ENCODE measurements around the gene BZW2.
"Not testable (repeated sequence)": the region's sequence is repeated elsewhere in the genome, so short reads cannot be mapped to it uniquely, and the experiment has no call there.

The BZW2 gene

GRCh38 chr7:16659854-16660497 lies 14.0 kb downstream of the BZW2 start:
- H3K4me3 ChIP-seq (ENCODE audit: low read length); H3K36me3 ChIP-seq (ENCODE audit: control insufficient read depth, insufficient read depth, low read length, severe bottlenecking); H3K27me3 ChIP-seq (replicated peaks; ENCODE audit: control insufficient read depth, insufficient read depth, low read length); H3K9ac ChIP-seq (ENCODE audit: low read length); H3K9me3 ChIP-seq (ENCODE audit: control insufficient read depth, low read length); DNase-seq (ENCODE audit: low read depth): not testable (repeated sequence)
- H3K4me1 ChIP-seq (ENCODE audit: control insufficient read depth, insufficient read depth, low read length): peaks cover 32% of the 10 kb centered on the region

DNA sequence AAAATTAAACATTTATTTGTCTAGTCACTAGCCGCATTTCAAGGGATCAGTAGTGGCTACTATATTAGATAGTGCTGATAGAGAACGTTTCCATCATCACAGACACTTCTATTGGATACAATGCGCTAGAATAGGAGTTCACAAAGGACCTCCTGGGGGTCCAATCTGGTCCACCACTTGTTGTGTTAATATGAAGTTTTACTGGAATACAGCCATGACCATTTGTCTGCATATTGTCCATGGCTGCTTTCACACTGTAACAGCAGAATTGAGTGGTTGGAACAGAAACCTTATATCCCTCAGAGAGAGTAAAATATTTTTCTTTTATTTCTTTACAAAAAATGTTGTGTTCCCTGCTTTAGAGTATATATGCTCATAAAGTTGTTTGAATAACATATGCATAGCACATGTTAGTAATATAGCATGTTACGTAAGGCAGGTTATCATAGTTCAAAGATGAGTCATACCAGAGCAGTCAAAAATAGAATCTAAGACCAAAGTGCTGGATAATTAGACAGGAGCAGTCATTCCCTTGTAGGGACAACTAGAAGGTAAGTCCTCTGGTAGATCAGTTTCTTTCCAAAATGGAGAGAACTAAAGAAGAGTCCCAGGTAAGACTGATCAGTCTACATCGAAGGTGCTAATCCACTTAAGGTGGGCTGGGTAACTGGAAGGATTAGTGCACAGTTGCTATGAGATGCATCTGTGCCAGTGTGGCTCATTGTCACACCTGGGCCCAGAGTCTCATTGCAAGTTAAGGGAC lies 14.9 kb downstream of the BZW2 start:
- H3K9me3 ChIP-seq (ENCODE audit: control insufficient read depth, low read length): no peaks in the 10 kb centered on the region
- no peak for DNase-seq (ENCODE audit: low read depth)
- H3K9ac ChIP-seq (ENCODE audit: low read length): no peak overlapping the region
- H3K4me3 ChIP-seq (ENCODE audit: low read length): no peak overlapping the region
- no peaks in the 10 kb centered on the region for H3K36me3 ChIP-seq (ENCODE audit: control insufficient read depth, insufficient read depth, low read length, severe bottlenecking)
- peaks cover 32% of the 10 kb centered on the region for H3K4me1 ChIP-seq (ENCODE audit: control insufficient read depth, insufficient read depth, low read length)
- H3K27me3 ChIP-seq (replicated peaks; ENCODE audit: control insufficient read depth, insufficient read depth, low read length): no peaks in the 10 kb centered on the region

DNA sequence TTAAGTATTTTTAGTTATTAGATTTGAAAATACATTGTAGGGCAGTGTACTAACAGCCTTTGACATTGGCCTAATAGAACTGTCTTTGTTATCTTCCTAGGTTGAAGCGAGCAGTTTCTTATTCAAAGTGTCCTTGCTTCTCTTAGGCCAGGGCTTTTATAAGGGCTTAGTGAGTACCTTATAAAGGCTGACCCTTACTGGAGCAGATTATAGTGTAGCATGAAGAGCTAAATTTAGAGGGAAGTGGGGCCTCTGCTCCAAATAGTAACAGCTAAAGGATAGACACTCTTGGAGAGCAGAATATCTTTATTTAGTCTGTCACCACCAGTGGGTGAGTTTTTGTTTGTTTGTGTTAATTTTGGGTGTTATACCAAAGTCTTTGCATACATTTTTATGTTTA lies 15.9 kb downstream of the BZW2 start:
- no peak overlapping the region for H3K9ac ChIP-seq (ENCODE audit: low read length)
- peaks cover 32% of the 10 kb centered on the region for H3K4me1 ChIP-seq (ENCODE audit: control insufficient read depth, insufficient read depth, low read length)
- no peak overlapping the region for H3K4me3 ChIP-seq (ENCODE audit: low read length)
- H3K36me3 ChIP-seq (ENCODE audit: control insufficient read depth, insufficient read depth, low read length, severe bottlenecking): no peaks in the 10 kb centered on the region
- H3K9me3 ChIP-seq (ENCODE audit: control insufficient read depth, low read length): no peaks in the 10 kb centered on the region
- H3K27me3 ChIP-seq (replicated peaks; ENCODE audit: control insufficient read depth, insufficient read depth, low read length): no peaks in the 10 kb centered on the region
- no peak for DNase-seq (ENCODE audit: low read depth)

DNA sequence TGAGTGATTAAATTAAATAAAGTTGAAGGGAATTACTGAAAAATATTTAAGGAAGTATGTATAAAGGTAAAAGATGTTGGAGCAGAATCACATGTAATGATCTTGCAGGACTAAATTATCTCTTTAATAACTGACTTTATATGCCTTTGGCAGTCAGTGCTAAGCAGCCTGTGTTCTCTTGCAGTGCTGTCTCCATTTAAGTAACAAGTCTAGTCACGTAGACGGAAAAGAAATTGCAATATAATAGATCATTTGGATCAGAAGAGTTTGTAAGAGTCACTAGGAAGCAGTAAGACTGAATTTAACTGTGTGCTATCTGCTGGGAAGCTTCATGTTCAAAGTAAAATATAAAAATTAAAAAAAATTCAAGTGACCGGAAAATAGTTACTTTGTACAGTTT lies 21.4 kb downstream of the BZW2 start:
- Histone ChIP-seq H3K4me3 (ENCODE audit: low read length) (peak overlapping the region; percentile 62), H3K36me3 (ENCODE audit: control insufficient read depth, insufficient read depth, low read length, severe bottlenecking) (no peaks in the 10 kb centered on the region), H3K9me3 (ENCODE audit: control insufficient read depth, low read length) (no peaks in the 10 kb centered on the region), H3K27me3 (replicated peaks; ENCODE audit: control insufficient read depth, insufficient read depth, low read length) (no peaks in the 10 kb centered on the region), H3K4me1 (ENCODE audit: control insufficient read depth, insufficient read depth, low read length) (peaks cover 55% of the 10 kb centered on the region), H3K9ac (ENCODE audit: low read length) (peak overlapping the region; percentile 79)
- no peak for DNase-seq (ENCODE audit: low read depth)

DNA sequence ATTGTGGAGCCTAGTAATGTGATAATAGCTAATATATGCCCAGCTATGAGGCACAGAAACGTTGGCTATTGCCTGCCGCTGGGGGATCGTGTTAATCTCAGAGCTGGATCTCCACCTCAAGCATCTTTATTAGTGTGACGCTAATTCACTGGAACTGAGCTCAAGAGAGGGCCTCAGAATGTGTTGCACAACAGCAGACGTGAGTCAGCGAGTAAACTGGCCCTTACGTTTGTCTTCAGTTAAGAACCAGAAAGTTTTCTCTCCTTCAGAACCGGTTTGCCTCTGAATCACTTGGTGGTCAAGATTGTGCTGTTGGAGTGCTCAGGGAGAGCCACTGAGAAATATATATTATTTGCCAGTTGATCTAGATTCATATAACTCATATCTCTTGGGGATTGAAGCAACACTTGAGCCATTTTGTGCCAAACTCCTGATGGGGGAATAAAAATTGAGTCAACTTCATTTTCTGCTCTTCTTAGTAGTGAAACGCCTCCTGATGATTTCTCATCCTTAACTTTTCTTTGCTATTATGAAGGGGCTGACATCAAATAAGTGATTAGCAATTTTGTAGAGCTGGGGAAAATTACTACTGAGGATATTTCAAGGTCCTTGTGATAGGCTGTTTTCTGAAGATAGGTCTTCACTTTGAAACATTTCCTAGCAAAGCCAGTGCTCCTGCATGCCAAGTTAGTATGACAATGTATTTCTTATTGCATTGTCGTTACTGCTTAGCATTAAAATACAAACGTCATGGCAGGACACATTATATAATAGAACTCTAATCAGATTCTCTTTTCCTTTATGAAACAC lies 22.3 kb downstream of the BZW2 start:
- Histone ChIP-seq H3K4me3 (ENCODE audit: low read length) (peak overlapping the region; percentile 62), H3K27me3 (replicated peaks; ENCODE audit: control insufficient read depth, insufficient read depth, low read length) (no peaks in the 10 kb centered on the region), H3K4me1 (ENCODE audit: control insufficient read depth, insufficient read depth, low read length) (peaks cover 47% of the 10 kb centered on the region), H3K9me3 (ENCODE audit: control insufficient read depth, low read length) (no peaks in the 10 kb centered on the region), H3K9ac (ENCODE audit: low read length) (peak overlapping the region; percentile 79), H3K36me3 (ENCODE audit: control insufficient read depth, insufficient read depth, low read length, severe bottlenecking) (no peaks in the 10 kb centered on the region)
- DNase-seq (ENCODE audit: low read depth): peak; percentile 98

DNA sequence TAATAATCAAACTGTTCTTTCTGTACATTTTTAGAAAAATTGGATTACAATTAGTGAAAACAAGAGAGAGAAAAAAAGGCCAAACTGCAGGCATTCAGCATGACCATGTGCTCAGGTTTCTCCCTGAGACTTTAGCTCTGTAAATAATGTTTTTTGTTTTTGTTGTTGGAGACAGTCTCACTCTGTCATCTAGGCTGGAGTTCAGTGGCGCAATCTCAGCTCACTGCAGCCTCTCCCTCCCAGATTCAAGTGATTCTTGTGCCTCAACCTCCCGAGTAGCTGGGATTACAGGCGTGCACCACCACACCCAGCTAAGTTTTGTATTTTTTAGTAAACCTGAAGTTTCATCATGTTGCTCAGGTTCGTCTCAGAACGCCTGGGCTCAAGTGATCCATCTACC lies 23.0 kb downstream of the BZW2 start:
- peak; percentile 57 for DNase-seq (ENCODE audit: low read depth)
- H3K27me3 ChIP-seq (replicated peaks; ENCODE audit: control insufficient read depth, insufficient read depth, low read length): no peaks in the 10 kb centered on the region
- H3K36me3 ChIP-seq (ENCODE audit: control insufficient read depth, insufficient read depth, low read length, severe bottlenecking): no peaks in the 10 kb centered on the region
- H3K4me1 ChIP-seq (ENCODE audit: control insufficient read depth, insufficient read depth, low read length): peaks cover 47% of the 10 kb centered on the region
- peak overlapping the region; percentile 62 for H3K4me3 ChIP-seq (ENCODE audit: low read length)
- no peaks in the 10 kb centered on the region for H3K9me3 ChIP-seq (ENCODE audit: control insufficient read depth, low read length)
- peak overlapping the region; percentile 79 for H3K9ac ChIP-seq (ENCODE audit: low read length)

- no peak for DNase-seq (ENCODE audit: low read depth)
- Histone ChIP-seq H3K4me3 (ENCODE audit: low read length) (peak overlapping the region; percentile 31), H3K36me3 (ENCODE audit: control insufficient read depth, insufficient read depth, low read length, severe bottlenecking) (peaks cover 4% of the 10 kb centered on the region), H3K27me3 (replicated peaks; ENCODE audit: control insufficient read depth, insufficient read depth, low read length) (no peaks in the 10 kb centered on the region), H3K9me3 (ENCODE audit: control insufficient read depth, low read length) (no peaks in the 10 kb centered on the region), H3K9ac (ENCODE audit: low read length) (peak overlapping the region; percentile 60), H3K4me1 (ENCODE audit: control insufficient read depth, insufficient read depth, low read length) (peaks cover 47% of the 10 kb centered on the region)
Measured at GRCh38 chr7:16669581-16669980, 23.6 kb downstream of the BZW2 start.

DNA sequence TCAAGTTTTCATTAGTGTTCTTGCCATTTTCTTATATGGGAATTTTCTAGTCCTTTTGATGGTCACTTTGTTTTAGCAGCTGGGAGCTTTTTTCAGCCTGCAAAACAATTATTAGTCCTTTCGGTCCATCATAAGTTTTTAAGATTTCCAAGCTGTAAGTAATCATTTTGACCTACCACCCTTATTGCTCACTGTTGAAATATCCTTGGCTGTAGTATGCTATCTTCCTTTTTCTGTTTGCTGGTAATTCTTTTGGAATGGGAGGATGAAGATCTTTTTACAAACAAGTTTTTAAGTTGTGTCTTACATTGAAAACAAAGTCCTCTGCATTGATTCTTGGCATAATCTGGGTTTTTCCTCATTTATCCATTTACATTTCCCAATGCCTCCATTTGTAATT lies 24.0 kb downstream of the BZW2 start:
- Histone ChIP-seq H3K4me1 (ENCODE audit: control insufficient read depth, insufficient read depth, low read length) (peaks cover 47% of the 10 kb centered on the region), H3K36me3 (ENCODE audit: control insufficient read depth, insufficient read depth, low read length, severe bottlenecking) (peaks cover 8% of the 10 kb centered on the region), H3K9ac (ENCODE audit: low read length) (peak overlapping the region; percentile 60), H3K9me3 (ENCODE audit: control insufficient read depth, low read length) (no peaks in the 10 kb centered on the region), H3K4me3 (ENCODE audit: low read length) (peak overlapping the region; percentile 48), H3K27me3 (replicated peaks; ENCODE audit: control insufficient read depth, insufficient read depth, low read length) (no peaks in the 10 kb centered on the region)
- DNase-seq (ENCODE audit: low read depth): peak; percentile 43

DNA sequence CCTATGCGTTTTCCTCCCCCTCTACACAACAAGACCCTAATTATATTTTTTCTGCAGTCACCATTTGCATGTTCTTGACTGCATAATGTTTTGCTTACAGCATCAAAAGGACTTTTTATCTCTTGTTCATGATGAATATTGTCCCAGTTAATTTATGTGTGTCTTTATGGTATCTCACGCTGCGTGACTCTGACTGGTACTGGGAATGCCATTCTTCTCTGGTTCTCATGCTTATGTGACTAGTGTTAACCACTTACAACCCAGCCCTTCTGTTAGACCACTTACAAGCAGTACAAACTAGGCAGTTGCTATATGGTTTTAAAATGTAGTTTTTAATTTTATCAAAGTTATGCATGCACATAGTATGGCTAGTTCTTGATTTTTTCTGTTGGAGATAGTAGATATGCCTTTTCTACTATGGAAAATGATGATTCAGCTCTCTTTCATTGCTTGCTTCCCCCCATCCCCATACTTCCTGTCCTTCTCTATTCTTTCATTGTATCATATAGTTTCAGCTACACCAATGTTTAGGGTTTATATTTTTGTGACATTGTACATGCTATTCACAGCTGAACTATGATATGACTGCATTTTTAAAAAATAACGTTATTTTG lies 24.9 kb downstream of the BZW2 start:
- H3K9ac ChIP-seq (ENCODE audit: low read length): peak overlapping the region; percentile 60
- H3K4me1 ChIP-seq (ENCODE audit: control insufficient read depth, insufficient read depth, low read length): peaks cover 47% of the 10 kb centered on the region
- peaks cover 13% of the 10 kb centered on the region for H3K36me3 ChIP-seq (ENCODE audit: control insufficient read depth, insufficient read depth, low read length, severe bottlenecking)
- no peaks in the 10 kb centered on the region for H3K9me3 ChIP-seq (ENCODE audit: control insufficient read depth, low read length)
- no peak overlapping the region for H3K4me3 ChIP-seq (ENCODE audit: low read length)
- no peak for DNase-seq (ENCODE audit: low read depth)
- no peaks in the 10 kb centered on the region for H3K27me3 ChIP-seq (replicated peaks; ENCODE audit: control insufficient read depth, insufficient read depth, low read length)

- H3K36me3 ChIP-seq (ENCODE audit: control insufficient read depth, insufficient read depth, low read length, severe bottlenecking): peaks cover 17% of the 10 kb centered on the region
- H3K4me3 ChIP-seq (ENCODE audit: low read length): no peak overlapping the region
- H3K9me3 ChIP-seq (ENCODE audit: control insufficient read depth, low read length): no peaks in the 10 kb centered on the region
- H3K4me1 ChIP-seq (ENCODE audit: control insufficient read depth, insufficient read depth, low read length): peaks cover 47% of the 10 kb centered on the region
- H3K9ac ChIP-seq (ENCODE audit: low read length): no peak overlapping the region
- no peak for DNase-seq (ENCODE audit: low read depth)
- no peaks in the 10 kb centered on the region for H3K27me3 ChIP-seq (replicated peaks; ENCODE audit: control insufficient read depth, insufficient read depth, low read length)
Measured at GRCh38 chr7:16671811-16672210, 25.8 kb downstream of the BZW2 start.

DNA sequence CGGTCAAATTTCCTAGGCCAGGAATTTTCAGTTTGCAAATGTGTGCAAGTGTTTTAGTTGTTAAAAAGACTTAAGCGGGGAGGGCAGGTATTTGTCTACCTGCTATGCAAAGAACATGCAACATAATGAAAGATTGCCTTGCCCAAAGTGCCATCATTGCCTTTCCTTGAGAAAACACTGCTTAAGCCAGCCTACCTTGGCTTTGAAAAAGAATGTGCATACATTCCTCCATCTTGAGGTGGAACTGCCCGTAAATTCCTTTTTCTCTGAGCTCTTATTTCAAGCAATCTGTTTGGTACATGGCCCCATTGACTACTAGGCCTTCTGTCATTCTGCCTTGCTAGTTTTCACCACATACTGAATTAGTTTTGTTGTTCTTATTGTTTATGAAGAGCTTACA lies 29.3 kb downstream of the BZW2 start:
- Histone ChIP-seq H3K36me3 (ENCODE audit: control insufficient read depth, insufficient read depth, low read length, severe bottlenecking) (peaks cover 27% of the 10 kb centered on the region), H3K4me3 (ENCODE audit: low read length) (no peak overlapping the region), H3K9ac (ENCODE audit: low read length) (no peak overlapping the region), H3K9me3 (ENCODE audit: control insufficient read depth, low read length) (no peaks in the 10 kb centered on the region), H3K4me1 (ENCODE audit: control insufficient read depth, insufficient read depth, low read length) (peaks cover 16% of the 10 kb centered on the region), H3K27me3 (replicated peaks; ENCODE audit: control insufficient read depth, insufficient read depth, low read length) (no peaks in the 10 kb centered on the region)
- no peak for DNase-seq (ENCODE audit: low read depth)

All from adipocyte (in vitro differentiated cells).